GM12865 (cell line): ENCODE data around the gene TEC.
A peak's percentile ranks its signal among the peaks of the same experiment; 100 is the strongest.

Experiments used
- DNase-seq: peaks from one replicate; pipeline ENCODE4 v3.0.0; 2010; ENCODE audit warnings: low read depth
- H3K4me3 ChIP-seq: 2 replicates; pipeline ENCODE4 v1.5.1; 2011; ENCODE audit warnings: mild to moderate bottlenecking, low read depth, low read length, control low read depth
- TF ChIP-seq, protein P1 (sequence below): IDR thresholded peaks from 2 replicates; pipeline ENCODE4 v1.5.1; 2011; ENCODE audit warnings: low read length, control low read depth, low read depth, inconsistent platforms; ENCODE audit not compliant: insufficient read depth; ENCODE audit errors: missing control alignments

TEC gene

DNA sequence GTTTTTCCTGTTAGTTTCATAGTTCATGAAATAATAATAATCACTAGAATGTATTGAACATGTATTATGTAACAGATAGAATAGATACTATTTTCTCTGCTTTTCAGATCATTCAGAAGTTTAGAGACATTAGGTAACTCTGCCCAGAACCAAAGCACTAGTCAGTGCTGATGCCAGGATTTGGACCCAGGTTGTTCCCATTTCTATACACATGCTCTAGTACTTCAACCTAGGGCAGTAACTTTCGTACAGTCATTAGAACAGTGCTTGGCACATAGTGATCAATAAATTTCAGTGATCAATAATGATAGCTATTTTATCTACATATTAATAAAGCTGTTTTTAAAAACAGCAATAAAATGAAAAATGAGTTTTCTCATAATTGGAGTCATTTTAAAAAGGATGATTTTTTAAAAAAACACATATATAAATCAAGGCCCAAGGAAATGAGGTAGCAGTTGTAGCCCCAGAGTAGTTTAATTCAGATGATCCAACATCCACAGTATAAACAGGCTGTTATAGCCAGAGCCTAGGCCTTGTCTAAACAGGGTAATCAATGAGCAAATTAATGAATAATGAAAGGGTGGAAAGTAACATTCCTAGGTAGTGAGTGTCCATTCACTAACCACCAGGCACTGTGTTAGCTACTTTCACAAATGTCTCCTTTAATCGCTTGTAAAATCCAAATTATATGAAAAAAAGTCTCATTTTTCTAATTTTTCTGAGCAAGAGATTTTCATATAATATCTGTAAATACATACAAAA, 161.1 kb downstream of the TEC start:
- no peak for DNase-seq
- TF ChIP-seq, protein P1, sequence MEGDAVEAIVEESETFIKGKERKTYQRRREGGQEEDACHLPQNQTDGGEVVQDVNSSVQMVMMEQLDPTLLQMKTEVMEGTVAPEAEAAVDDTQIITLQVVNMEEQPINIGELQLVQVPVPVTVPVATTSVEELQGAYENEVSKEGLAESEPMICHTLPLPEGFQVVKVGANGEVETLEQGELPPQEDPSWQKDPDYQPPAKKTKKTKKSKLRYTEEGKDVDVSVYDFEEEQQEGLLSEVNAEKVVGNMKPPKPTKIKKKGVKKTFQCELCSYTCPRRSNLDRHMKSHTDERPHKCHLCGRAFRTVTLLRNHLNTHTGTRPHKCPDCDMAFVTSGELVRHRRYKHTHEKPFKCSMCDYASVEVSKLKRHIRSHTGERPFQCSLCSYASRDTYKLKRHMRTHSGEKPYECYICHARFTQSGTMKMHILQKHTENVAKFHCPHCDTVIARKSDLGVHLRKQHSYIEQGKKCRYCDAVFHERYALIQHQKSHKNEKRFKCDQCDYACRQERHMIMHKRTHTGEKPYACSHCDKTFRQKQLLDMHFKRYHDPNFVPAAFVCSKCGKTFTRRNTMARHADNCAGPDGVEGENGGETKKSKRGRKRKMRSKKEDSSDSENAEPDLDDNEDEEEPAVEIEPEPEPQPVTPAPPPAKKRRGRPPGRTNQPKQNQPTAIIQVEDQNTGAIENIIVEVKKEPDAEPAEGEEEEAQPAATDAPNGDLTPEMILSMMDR = no peak
- H3K4me3 ChIP-seq = no peak overlapping the region

DNA sequence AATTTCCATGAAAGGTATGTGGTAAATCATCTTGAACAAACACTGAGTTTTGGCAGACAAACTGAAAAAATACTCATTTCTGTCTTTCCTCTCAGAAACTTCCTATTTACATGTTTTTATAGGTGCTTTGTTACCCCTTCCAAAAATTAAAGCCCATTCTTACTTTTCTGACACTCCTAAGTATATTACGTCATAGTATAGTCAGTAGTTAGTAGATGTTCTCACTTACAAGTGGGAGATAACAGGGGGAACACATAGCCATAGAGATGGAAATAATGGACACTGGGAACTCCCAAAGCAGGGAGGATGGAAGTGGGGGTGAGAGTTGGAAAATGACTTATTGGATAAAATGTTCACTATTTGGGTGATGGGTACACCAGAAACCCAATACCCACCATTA, 164.4 kb downstream of the TEC start:
- no peak overlapping the region for H3K4me3 ChIP-seq
- TF ChIP-seq, protein P1 = no peak
- no peak for DNase-seq

DNA sequence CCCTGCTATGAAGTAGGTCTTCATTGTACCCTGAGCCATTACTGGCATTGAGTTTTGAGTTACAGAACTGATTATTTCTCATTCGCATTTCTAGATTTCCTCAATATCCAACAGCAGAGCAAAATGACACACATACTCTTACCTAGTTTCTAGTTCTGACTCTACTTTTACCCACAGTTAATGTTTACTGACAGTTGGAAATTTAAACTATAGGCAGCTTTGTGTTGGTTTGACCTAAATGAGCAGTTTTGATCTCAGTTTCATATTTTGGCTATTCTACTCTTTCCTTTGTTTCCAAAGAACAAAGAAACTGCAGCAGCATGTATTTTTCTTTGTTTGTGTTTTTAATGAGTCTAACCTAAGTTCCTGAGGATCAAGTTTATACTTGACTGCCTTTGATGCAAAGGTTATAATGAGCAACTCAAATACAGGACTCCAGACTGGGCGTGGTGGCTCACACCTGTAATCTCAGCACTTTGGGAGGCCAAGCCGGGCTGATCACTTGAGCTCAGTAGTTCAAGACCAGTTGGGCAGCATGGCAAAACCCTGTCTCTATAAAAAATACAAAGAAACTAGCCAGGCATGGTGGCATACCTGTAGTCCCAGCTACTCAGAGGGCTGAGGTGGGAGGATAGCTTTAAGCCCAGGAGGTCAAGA, 166.0 kb downstream of the TEC start:
- DNase-seq = peak; percentile 30
- no peak overlapping the region for H3K4me3 ChIP-seq
- TF ChIP-seq, protein P1 = no peak

DNA sequence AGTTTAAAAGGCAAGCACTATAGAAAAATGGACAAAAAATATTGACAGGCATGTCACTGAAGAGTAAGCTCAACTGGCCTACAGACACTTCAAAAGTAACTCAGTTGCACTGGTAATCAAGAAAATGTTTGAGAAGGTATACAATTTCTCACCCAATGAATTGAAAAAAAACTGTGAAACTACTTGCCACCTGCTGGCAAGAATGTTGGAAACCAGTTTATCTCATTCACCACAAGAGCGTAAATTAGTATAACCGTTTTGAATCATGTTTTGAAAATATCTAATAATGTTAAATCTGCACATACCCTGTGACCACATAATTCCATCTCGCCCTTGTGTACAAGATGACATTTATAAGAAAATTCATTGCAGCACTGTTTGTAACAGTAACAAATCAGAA, 167.3 kb downstream of the TEC start:
- TF ChIP-seq, protein P1 = no peak
- no peak overlapping the region for H3K4me3 ChIP-seq
- no peak for DNase-seq

DNA sequence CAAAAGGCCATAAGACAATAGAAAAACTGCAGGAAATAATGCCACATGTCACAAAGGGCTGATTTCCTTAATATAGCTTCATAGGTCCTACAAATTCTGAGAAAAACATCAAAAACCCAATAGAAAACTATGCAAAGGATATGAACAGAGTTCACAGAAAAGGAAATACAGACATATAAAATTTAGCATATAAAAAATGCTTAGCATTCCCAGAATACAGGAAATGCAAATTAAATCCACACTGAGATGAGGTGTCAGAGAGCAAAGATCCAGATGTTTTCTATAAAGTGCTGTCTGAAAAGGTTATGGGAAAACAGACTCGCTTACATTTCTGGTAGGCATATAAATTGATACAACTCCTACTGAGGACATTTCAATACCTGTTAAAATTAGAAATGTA, 169.4 kb downstream of the TEC start:
- TF ChIP-seq, protein P1 = no peak
- DNase-seq = no peak
- H3K4me3 ChIP-seq = no peak overlapping the region

DNA sequence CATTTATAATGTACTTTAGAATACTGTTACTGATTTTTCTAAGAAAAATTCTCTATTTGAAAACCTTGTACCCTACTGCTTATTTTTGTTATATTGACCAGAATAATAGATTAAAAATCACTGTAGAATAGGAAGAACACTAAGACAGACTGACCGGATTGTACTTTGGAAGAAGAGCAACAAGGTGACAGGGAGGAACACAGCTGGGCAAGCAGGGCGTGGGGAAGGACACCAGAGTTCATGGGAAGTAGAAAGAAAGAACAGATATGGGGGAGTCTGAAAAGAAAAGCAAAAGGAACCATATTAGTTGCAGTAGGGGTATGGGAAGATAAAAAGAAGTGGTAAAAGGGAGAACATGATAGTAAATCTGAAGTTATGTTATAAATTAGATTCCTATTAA, 174.2 kb downstream of the TEC start:
- no peak overlapping the region for H3K4me3 ChIP-seq
- TF ChIP-seq, protein P1 = no peak
- DNase-seq = no peak
